GM12878 (cell line): ENCODE measurements around the gene HMG20B. TPM values are rescaled to one million over a fixed set of nuclear protein-coding genes. Genes with fewer than 3 reads are reported as not detected.

Experiments used
- ATAC-seq: fragments of 200-7000 bp; cut with Tn5 transposase; 3 replicates; pipeline ENCODE4 v1.9.1; 2020; ENCODE audit warnings: mild to moderate bottlenecking, moderate library complexity
- BruUV-seq: library from RNA; stranded (reverse); fragments of 400-500 nt; replicated peaks from 2 replicates; lab custom pipeline; 2021; lab: Mats Ljungman, UMichigan
- CTCF ChIA-PET: fragments of 300-600 bp; sonication (Branson Sonifier 250); formaldehyde crosslinking; extraction: SDS; loops from one replicate; lab custom pipeline; 2021; ENCODE audit warnings: inconsistent platforms; lab: Yijun Ruan, JAX
- POLR2A ChIA-PET: fragments of 350-600 bp; formaldehyde crosslinking; extraction: SDS; loops from one replicate; lab custom pipeline; 2021; ENCODE audit warnings: inconsistent platforms; lab: Charles Lee
- RAD21 ChIA-PET: fragments of 300-600 bp; sonication (Branson Sonifier 250); formaldehyde crosslinking; loops from one replicate; lab custom pipeline; 2023; ENCODE audit warnings: antibody characterized with exemption; ENCODE audit not compliant: unreplicated experiment; lab: Charles Lee
- SMC1A ChIA-PET: fragments of 300-600 bp; sonication (Branson Sonifier 250); formaldehyde crosslinking; loops from one replicate; lab custom pipeline; 2023; ENCODE audit not compliant: unreplicated experiment, uncharacterized antibody; lab: Charles Lee
- DNase-seq: peaks from one replicate; pipeline ENCODE4 v3.0.0-alpha.2; 2011; ENCODE audit warnings: low read depth, low spot score
- FAIRE-seq: peaks from 3 replicates; lab custom pipeline; 2011; peaks lifted over from hg19 to GRCh38; lab: Jason Lieb, UNC
- H2AFZ ChIP-seq: 2 replicates; pipeline ENCODE4 v1.6.0; 2011; ENCODE audit warnings: low read depth, low read length, control low read depth; ENCODE audit not compliant: control insufficient read depth
- H3K27ac ChIP-seq: 2 replicates; pipeline ENCODE4 v1.5.1; 2011; ENCODE audit warnings: control low read depth; ENCODE audit not compliant: control insufficient read depth, insufficient read depth
- H3K27me3 ChIP-seq, 2 experiments: replicated peaks in 1 of 2; 2 replicates each; pipeline versions ENCODE4 v1.6.0 to v1.6.1; 2011; ENCODE audit warnings: low read length in 1 of 2; ENCODE audit not compliant: control insufficient read depth in 2 of 2, insufficient read depth in 2 of 2
- H3K36me3 ChIP-seq, 2 experiments: 2 replicates each; pipeline ENCODE4 v1.5.1; 2011; ENCODE audit warnings: low read length in 1 of 2; ENCODE audit not compliant: control insufficient read depth in 2 of 2, insufficient read depth in 2 of 2
- H3K4me1 ChIP-seq: 2 replicates; pipeline ENCODE4 v1.6.1; 2011; ENCODE audit warnings: mild to moderate bottlenecking, low read length, moderate library complexity, mixed read lengths; ENCODE audit not compliant: control insufficient read depth, insufficient read depth
- H3K4me2 ChIP-seq: 2 replicates; pipeline ENCODE4 v1.6.0; 2011; ENCODE audit warnings: control low read depth; ENCODE audit not compliant: control insufficient read depth, insufficient read depth
- H3K4me3 ChIP-seq: fragments of 200-600 bp; sonication (generic); 2 replicates; pipeline ENCODE4 v1.5.1; 2016
- H3K79me2 ChIP-seq: 2 replicates; pipeline ENCODE4 v1.6.0; 2011; ENCODE audit warnings: low read length; ENCODE audit not compliant: control insufficient read depth, insufficient read depth
- H3K9ac ChIP-seq: 2 replicates; pipeline ENCODE4 v1.8.0; 2011; ENCODE audit warnings: low read length, control low read depth, mixed read lengths; ENCODE audit not compliant: control insufficient read depth, insufficient read depth
- H3K9me3 ChIP-seq: replicated peaks from 3 replicates; pipeline ENCODE4 v1.5.1; 2011; ENCODE audit warnings: mild to moderate bottlenecking, low read length; ENCODE audit not compliant: control insufficient read depth, insufficient read depth
- H4K20me1 ChIP-seq: 2 replicates; pipeline ENCODE4 v1.6.0; 2011; ENCODE audit not compliant: control insufficient read depth, insufficient read depth
- BMI1 ChIP-seq: fragments of 450-650 bp; IDR thresholded peaks from 2 replicates; pipeline ENCODE4 v1.6.1; 2016; ENCODE audit warnings: mild to moderate bottlenecking, moderate library complexity, borderline replicate concordance
- CBFB ChIP-seq: IDR thresholded peaks from 2 replicates; pipeline ENCODE4 v1.6.1; 2016; ENCODE audit warnings: antibody characterized with exemption, low read depth
- CHD1 ChIP-seq: IDR thresholded peaks from 2 replicates; pipeline ENCODE4 v1.6.1; 2012; ENCODE audit warnings: low read depth, low read length, improper control_type of control experiment
- JUND ChIP-seq: IDR thresholded peaks from 2 replicates; pipeline ENCODE4 v1.6.1; 2012; ENCODE audit warnings: low read depth, mild to moderate bottlenecking, low read length, improper control_type of control experiment, moderate library complexity
- RBBP5 ChIP-seq: fragments of 200-600 bp; sonication (generic); conservative IDR thresholded peaks from 2 replicates; pipeline ENCODE4 v1.6.1; 2016
- SUZ12 ChIP-seq: fragments of 200-600 bp; sonication (generic); IDR thresholded peaks from one replicate; pipeline ENCODE4 v1.6.1; 2018; ENCODE audit warnings: antibody characterized with exemption, mild to moderate bottlenecking; ENCODE audit not compliant: unreplicated experiment
- TAF1 ChIP-seq: IDR thresholded peaks from 2 replicates; pipeline ENCODE4 v1.6.1; 2011; ENCODE audit warnings: mild to moderate bottlenecking, low read depth, low read length, borderline replicate concordance
- TCF12 ChIP-seq: IDR thresholded peaks from 2 replicates; pipeline ENCODE4 v1.6.1; 2011; ENCODE audit warnings: low read depth, mild to moderate bottlenecking, low read length
- TCF7 ChIP-seq: IDR thresholded peaks from 2 replicates; pipeline ENCODE4 v1.6.1; 2014; ENCODE audit warnings: antibody characterized with exemption, borderline replicate concordance
- WRNIP1 ChIP-seq: IDR thresholded peaks from 2 replicates; pipeline ENCODE4 v1.6.1; 2011; ENCODE audit warnings: low read depth, low read length, improper control_type of control experiment, borderline replicate concordance
- WGBS: methylation state at CpG from one replicate; pipeline ENCODE4 v1.1.6; 2016; ENCODE audit warnings: low lambda C conversion rate; ENCODE audit not compliant: insufficient replicate concordance, insufficient coverage; ENCODE audit errors: missing lambda C conversion rate; 5-methylcytosine and 5-hydroxymethylcytosine counted together
- in situ Hi-C: fragments of 300-500 bp; cut with MboI; formaldehyde crosslinking; loops from 9 replicates; pipeline ENCODE4 v1.14.3; 2018; ENCODE audit warnings: mixed read lengths
- intact Hi-C: fragments of 100-400 bp; cut with micrococcal nuclease; formaldehyde crosslinking; loops from one replicate; pipeline ENCODE4 v1.14.2; 2022; ENCODE audit not compliant: unreplicated experiment
- polyA plus RNA-seq, 11 experiments: library from polyadenylated mRNA; depleted of rRNA in 4 of 11; unstranded in 6 of 11; stranded (reverse) in 5 of 11; fragments of >200 nt; fragmentation: Nextera tagmentation in 4 of 11; fragmentation: Illumina TruSeq in 1 of 11; extraction: Ambion mirVana in 4 of 11; extraction: Trizol in 1 of 11; gene quantifications; 1 replicate in 1 of 11; 2 replicates in 10 of 11; pipeline versions ENCODE4 v1.2.1 to v1.2.3, GENCODE V29; 2011 to 2016; ENCODE audit warnings: inconsistent platforms in 2 of 11, missing spikeins in 2 of 11, low read depth in 1 of 11
- total RNA-seq, 4 experiments: library from RNA; depleted of rRNA in 3 of 4; stranded (reverse); fragments of >200 nt in 3 of 4; fragmentation: Illumina TruSeq in 1 of 4; extraction: Trizol in 1 of 4; gene quantifications; 2 replicates each; pipeline versions ENCODE4 v1.2.1 to v1.2.3, GENCODE V29; 2013 to 2021
- TF ChIP-seq, protein P1 (sequence below): fragments of 450-650 bp; IDR thresholded peaks from 2 replicates; pipeline ENCODE4 v1.6.1; 2017; ENCODE audit warnings: low read depth, mild to moderate bottlenecking, moderate library complexity
- TF ChIP-seq, protein P2 (sequence below): fragments of 450-650 bp; IDR thresholded peaks from 2 replicates; pipeline ENCODE4 v1.6.1; 2016; ENCODE audit warnings: mild to moderate bottlenecking

HMG20B gene
- total and polyA plus RNA-seq, 10 of the 15 experiments (the other 5 are each of a cell fraction or from before 2014, with no cell fraction given) = 0.37 to 92.7 (median 47.0) TPM

DNA sequence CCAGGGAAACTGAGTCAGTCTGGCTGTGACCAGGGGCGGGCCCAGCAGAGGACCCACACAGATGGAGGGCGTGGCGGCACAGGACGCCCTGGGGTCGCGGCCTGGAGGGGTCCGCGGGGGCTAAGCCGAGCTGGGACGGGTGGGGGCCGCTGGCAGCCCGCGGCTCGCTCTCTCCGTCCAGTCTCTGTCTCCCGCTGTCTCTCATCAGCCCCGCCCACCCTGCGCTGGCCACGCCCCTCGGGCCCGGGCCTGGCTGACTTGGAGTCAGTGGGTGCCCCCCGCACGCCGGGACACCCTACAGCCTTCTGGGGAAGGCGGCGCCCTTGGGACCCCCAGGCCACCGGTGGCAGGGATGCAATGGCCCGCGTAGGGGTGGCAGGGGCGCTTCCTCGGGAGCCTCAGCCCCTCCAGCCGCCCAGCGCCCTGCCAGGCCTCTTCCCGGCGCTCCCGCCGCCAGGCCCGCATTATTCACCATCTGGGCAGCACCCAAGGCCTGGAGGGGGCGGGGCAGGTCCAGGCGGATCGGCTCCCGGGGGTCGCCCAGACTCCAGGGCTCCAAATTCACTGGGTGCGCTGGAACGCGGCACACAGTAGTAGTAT, 34.0 kb downstream of the HMG20B start, which contains the start of gene TBXA2R:
Gene TBXA2R (minus strand): TSS at position 186 of the 600 bp plus-strand sequence. CDS start 6,241 bp downstream, outside the sequence.
- Histone ChIP-seq H3K27me3 (no peaks in the 10 kb centered on the region), H3K36me3 (peaks cover 0 to 6% of the 10 kb centered on the region in 2 experiments; a peak in 3 of 4 replicates), H3K9ac (no peak within 1 kb of the TSS), H2AFZ (peak within 1 kb of the TSS; percentile 17; the same call in 1 of the 2 replicates), H3K4me3 (no peak within 1 kb of the TSS), H3K4me2 (peak within 1 kb of the TSS; percentile 38; the same call in 1 of the 2 replicates), H4K20me1 (no peaks in the 10 kb centered on the region), H3K9me3 (no peaks in the 10 kb centered on the region), H3K27ac (no peak within 1 kb of the TSS), H3K79me2 (no peaks in the 10 kb centered on the region), H3K4me1 (peaks cover 12% of the 10 kb centered on the region)
- DNase-seq = no peak
- no peak for TF ChIP-seq TCF7
- no peak for FAIRE-seq
- in situ Hi-C loops = no loop called here
- ChIA-PET SMC1A (no interaction called here), RAD21 (no interaction called here), CTCF (no interaction called here), POLR2A (no interaction called here)
- WGBS = 4% methylated on average over 26 of the region's 46 CpGs
- intact Hi-C loops = loop anchor here (5.0 kb wide), 1 partner anchor 34 kb away; the partner anchor contains the start of gene HMG20B
- no TSS peak for BruUV-seq
- peak; percentile 70 for ATAC-seq

DNA sequence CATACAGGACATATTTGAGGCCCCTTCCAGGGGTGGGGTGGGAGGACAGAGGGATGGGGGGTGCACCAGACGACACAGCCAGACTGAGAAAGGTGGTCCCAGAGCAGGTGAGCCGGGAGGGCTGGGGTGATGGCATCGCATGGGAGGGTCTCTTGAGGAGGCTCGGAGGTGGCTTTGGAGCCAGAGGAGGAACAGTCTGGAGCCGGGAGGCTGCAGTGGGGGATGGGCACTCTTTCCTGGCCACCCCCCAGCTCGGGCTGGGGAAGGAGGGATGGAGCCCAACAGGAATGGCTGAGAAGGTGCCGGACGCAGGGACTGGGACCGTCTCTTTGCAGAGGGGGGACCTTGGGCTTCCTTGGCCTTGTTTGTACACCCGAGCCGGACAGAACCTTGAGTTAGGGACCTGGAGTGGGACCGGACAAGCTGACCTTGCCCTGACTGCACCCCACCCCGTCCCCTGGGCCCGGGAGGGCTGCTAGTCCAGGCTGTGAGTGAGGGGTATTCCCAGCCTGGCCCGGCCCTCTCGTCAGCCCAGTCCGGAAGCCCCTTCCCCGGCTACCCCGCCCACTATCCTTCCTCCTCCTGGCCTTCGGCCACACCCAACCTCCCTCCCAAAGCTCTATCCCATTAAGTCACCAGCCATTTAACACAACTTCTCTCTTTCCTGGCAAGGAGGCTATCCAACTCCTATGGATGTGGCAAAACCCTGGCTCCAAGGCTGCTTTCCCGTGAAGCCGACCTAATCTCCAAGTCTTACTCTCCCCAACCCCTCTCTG, 34.7 kb downstream of the HMG20B start:
- in situ Hi-C loops = no loop called here
- no TSS peak for BruUV-seq
- TF ChIP-seq, protein P1, sequence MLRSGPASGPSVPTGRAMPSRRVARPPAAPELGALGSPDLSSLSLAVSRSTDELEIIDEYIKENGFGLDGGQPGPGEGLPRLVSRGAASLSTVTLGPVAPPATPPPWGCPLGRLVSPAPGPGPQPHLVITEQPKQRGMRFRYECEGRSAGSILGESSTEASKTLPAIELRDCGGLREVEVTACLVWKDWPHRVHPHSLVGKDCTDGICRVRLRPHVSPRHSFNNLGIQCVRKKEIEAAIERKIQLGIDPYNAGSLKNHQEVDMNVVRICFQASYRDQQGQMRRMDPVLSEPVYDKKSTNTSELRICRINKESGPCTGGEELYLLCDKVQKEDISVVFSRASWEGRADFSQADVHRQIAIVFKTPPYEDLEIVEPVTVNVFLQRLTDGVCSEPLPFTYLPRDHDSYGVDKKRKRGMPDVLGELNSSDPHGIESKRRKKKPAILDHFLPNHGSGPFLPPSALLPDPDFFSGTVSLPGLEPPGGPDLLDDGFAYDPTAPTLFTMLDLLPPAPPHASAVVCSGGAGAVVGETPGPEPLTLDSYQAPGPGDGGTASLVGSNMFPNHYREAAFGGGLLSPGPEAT = no peak
- TF ChIP-seq RBBP5 (no peak), JUND (no peak), CBFB (no peak), WRNIP1 (no peak), TCF12 (no peak), BMI1 (no peak), TAF1 (no peak), CHD1 (no peak), SUZ12 (no peak)
- TF ChIP-seq, protein P2, sequence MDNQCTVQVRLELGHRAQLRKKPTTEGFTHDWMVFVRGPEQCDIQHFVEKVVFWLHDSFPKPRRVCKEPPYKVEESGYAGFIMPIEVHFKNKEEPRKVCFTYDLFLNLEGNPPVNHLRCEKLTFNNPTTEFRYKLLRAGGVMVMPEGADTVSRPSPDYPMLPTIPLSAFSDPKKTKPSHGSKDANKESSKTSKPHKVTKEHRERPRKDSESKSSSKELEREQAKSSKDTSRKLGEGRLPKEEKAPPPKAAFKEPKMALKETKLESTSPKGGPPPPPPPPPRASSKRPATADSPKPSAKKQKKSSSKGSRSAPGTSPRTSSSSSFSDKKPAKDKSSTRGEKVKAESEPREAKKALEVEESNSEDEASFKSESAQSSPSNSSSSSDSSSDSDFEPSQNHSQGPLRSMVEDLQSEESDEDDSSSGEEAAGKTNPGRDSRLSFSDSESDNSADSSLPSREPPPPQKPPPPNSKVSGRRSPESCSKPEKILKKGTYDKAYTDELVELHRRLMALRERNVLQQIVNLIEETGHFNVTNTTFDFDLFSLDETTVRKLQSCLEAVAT = no peak

More for the DNA sequence above, 34.7 kb downstream of the HMG20B start:
- Histone ChIP-seq H3K9me3 (no peaks in the 10 kb centered on the region), H3K27ac (no peak overlapping the region), H4K20me1 (no peaks in the 10 kb centered on the region), H3K9ac (no peak overlapping the region), H3K4me1 (peaks cover 12% of the 10 kb centered on the region), H3K79me2 (no peaks in the 10 kb centered on the region), H3K36me3 (peaks cover 0 to 8% of the 10 kb centered on the region in 2 experiments; a peak in 3 of 4 replicates), H3K4me2 (no peak overlapping the region), H3K4me3 (no peak overlapping the region), H2AFZ (no peak overlapping the region), H3K27me3 (no peaks in the 10 kb centered on the region)
- ChIA-PET RAD21 (no interaction called here), CTCF (interaction anchor here (0.8 to 2.4 kb wide), 3 partner anchors 22 to 303 kb away, joined by 3 to 8 read pairs (median 3); partner anchors contain the start of gene GIPC3), POLR2A (no interaction called here), SMC1A (interaction anchor here (1.2 kb wide), 1 partner anchor 16 kb away, joined by 3 read pairs; no protein-coding TSS in a partner anchor)
- no peak for FAIRE-seq
- no peak for DNase-seq
- intact Hi-C loops = loop anchor here (5.0 kb wide), 1 partner anchor 35 kb away; the partner anchor contains the start of gene HMG20B
- WGBS = 29% methylated on average over 21 of the region's 22 CpGs
- no peak for ATAC-seq
